Measurements from ENCODE around the gene TBR1.

TBR1 gene

DNA sequence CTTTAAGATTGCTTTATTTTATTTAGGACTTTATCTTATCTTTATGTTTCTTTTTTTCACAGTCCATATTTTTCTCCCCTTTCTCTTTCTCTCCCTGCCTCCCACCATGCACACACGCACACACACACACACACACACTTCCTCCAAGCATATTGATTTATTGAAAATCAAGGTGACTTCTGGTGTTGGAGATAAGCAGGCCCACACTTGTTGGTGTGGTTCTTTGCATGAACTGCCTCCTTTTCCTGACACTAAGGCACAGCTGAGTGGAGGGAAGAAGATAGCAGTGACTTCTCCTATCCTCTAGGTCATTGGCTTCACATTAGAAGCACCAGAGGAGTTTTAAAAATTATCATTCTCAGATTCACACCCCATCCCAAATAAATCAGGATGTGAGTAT is 18.0 kb downstream of the TBR1 start:
- no peaks in the 10 kb centered on the region for H4K20me1 ChIP-seq (ENCODE audit: insufficient read depth, low read length)
- no peaks in the 10 kb centered on the region for H3K9me3 ChIP-seq (ENCODE audit: low read length)
- no peaks in the 10 kb centered on the region for H3F3A ChIP-seq (ENCODE audit: insufficient read depth, low read length)
- no peak for TF ChIP-seq EZH2 (IDR thresholded peaks at IDR 0.05; ENCODE audit: borderline replicate concordance, low read length)
- TF ChIP-seq, protein P1, sequence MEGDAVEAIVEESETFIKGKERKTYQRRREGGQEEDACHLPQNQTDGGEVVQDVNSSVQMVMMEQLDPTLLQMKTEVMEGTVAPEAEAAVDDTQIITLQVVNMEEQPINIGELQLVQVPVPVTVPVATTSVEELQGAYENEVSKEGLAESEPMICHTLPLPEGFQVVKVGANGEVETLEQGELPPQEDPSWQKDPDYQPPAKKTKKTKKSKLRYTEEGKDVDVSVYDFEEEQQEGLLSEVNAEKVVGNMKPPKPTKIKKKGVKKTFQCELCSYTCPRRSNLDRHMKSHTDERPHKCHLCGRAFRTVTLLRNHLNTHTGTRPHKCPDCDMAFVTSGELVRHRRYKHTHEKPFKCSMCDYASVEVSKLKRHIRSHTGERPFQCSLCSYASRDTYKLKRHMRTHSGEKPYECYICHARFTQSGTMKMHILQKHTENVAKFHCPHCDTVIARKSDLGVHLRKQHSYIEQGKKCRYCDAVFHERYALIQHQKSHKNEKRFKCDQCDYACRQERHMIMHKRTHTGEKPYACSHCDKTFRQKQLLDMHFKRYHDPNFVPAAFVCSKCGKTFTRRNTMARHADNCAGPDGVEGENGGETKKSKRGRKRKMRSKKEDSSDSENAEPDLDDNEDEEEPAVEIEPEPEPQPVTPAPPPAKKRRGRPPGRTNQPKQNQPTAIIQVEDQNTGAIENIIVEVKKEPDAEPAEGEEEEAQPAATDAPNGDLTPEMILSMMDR (IDR thresholded peaks at IDR 0.05; ENCODE audit: low read length): no peak
- no peaks in the 10 kb centered on the region for H3K27me3 ChIP-seq (ENCODE audit: insufficient read depth, low read length)
- H3K4me2 ChIP-seq (ENCODE audit: low read length): no peak overlapping the region
- H3K9me2 ChIP-seq (ENCODE audit: low read depth, low read length): no peaks in the 10 kb centered on the region
- no peak overlapping the region for H2AFZ ChIP-seq (ENCODE audit: low read length)
- no peaks in the 10 kb centered on the region for H3K4me1 ChIP-seq (ENCODE audit: insufficient read depth, low read length, severe bottlenecking)
- no peaks in the 10 kb centered on the region for H3K79me2 ChIP-seq (ENCODE audit: insufficient read depth, low read length)
- H3K4me3 ChIP-seq (ENCODE audit: low read depth, low read length, poor library complexity, severe bottlenecking): no peak overlapping the region
- H3K27ac ChIP-seq (ENCODE audit: low read depth, low read length, poor library complexity, severe bottlenecking): no peak overlapping the region
- H3K36me3 ChIP-seq (ENCODE audit: insufficient read depth, low read length): no peaks in the 10 kb centered on the region
- H3K9ac ChIP-seq (ENCODE audit: low read length): no peak overlapping the region

- Histone ChIP-seq H3K79me2 (ENCODE audit: insufficient read depth, low read length) (no peaks in the 10 kb centered on the region), H3K9ac (ENCODE audit: low read length) (no peak overlapping the region), H3K27me3 (ENCODE audit: insufficient read depth, low read length) (no peaks in the 10 kb centered on the region), H2AFZ (ENCODE audit: low read length) (no peak overlapping the region), H3K9me3 (ENCODE audit: low read length) (no peaks in the 10 kb centered on the region), H4K20me1 (ENCODE audit: insufficient read depth, low read length) (no peaks in the 10 kb centered on the region), H3K4me2 (ENCODE audit: low read length) (no peak overlapping the region), H3K4me1 (ENCODE audit: insufficient read depth, low read length, severe bottlenecking) (no peaks in the 10 kb centered on the region), H3K9me2 (ENCODE audit: low read depth, low read length) (no peaks in the 10 kb centered on the region), H3F3A (ENCODE audit: insufficient read depth, low read length) (no peaks in the 10 kb centered on the region), H3K36me3 (ENCODE audit: insufficient read depth, low read length) (no peaks in the 10 kb centered on the region), H3K27ac (ENCODE audit: low read depth, low read length, poor library complexity, severe bottlenecking) (no peak overlapping the region), H3K4me3 (ENCODE audit: low read depth, low read length, poor library complexity, severe bottlenecking) (no peak overlapping the region)
- TF ChIP-seq EZH2 (IDR thresholded peaks at IDR 0.05; ENCODE audit: borderline replicate concordance, low read length): no peak
- TF ChIP-seq, protein P1 (IDR thresholded peaks at IDR 0.05; ENCODE audit: low read length): no peak
Measured at GRCh38 chr2:161436411-161436810, 20.3 kb downstream of the TBR1 start.

DNA sequence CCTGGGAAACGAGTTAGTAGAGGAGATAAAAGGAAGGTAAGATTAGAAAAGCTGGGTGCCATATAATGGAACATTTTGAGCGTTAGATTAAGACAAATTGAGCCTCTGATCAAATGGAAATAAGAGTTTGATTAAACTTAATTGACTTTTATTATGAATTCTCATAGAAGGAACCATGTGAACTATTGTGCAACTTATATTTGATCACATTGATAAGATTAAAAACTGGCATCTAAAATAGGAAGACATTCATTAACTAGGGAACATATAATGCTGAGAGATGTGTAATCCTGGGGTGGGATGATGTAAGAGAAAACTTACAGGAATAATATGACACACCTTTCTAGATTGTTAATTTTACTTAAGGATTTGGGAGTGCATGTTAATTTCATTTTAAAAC is 22.5 kb downstream of the TBR1 start:
- Histone ChIP-seq H3K9me2 (ENCODE audit: low read depth, low read length) (no peaks in the 10 kb centered on the region), H3K4me2 (ENCODE audit: low read length) (no peak overlapping the region), H3K27me3 (ENCODE audit: insufficient read depth, low read length) (no peaks in the 10 kb centered on the region), H3K36me3 (ENCODE audit: insufficient read depth, low read length) (no peaks in the 10 kb centered on the region), H4K20me1 (ENCODE audit: insufficient read depth, low read length) (no peaks in the 10 kb centered on the region), H3K27ac (ENCODE audit: low read depth, low read length, poor library complexity, severe bottlenecking) (no peak overlapping the region), H3K9ac (ENCODE audit: low read length) (no peak overlapping the region), H3K4me1 (ENCODE audit: insufficient read depth, low read length, severe bottlenecking) (no peaks in the 10 kb centered on the region), H3K79me2 (ENCODE audit: insufficient read depth, low read length) (no peaks in the 10 kb centered on the region), H3K4me3 (ENCODE audit: low read depth, low read length, poor library complexity, severe bottlenecking) (no peak overlapping the region), H2AFZ (ENCODE audit: low read length) (no peak overlapping the region), H3F3A (ENCODE audit: insufficient read depth, low read length) (no peaks in the 10 kb centered on the region), H3K9me3 (ENCODE audit: low read length) (no peaks in the 10 kb centered on the region)
- TF ChIP-seq, protein P1 (IDR thresholded peaks at IDR 0.05; ENCODE audit: low read length): no peak
- no peak for TF ChIP-seq EZH2 (IDR thresholded peaks at IDR 0.05; ENCODE audit: borderline replicate concordance, low read length)
